HepG2 (cell line): Measurements from ENCODE around the gene ELF2. TPM values are rescaled to one million over a fixed set of nuclear protein-coding genes. Genes with fewer than 3 reads are reported as not detected.

Source experiments
- ARNT2 ChIP-seq: sonication (generic); formaldehyde crosslinking; IDR thresholded peaks from 2 replicates; pipeline ENCODE4 v1.8.0; 2022; ENCODE audit warnings: mild to moderate bottlenecking, low read depth, missing genetic modification reagents, moderate library complexity
- ATF4 ChIP-seq, 2 experiments: fragments of 450-650 bp in 1 of 2; sonication (generic) in 1 of 2; formaldehyde crosslinking; IDR thresholded peaks; 2 replicates each; pipeline versions ENCODE4 v1.5.0 to v1.8.0; 2020 to 2022; ENCODE audit warnings: mild to moderate bottlenecking in 1 of 2, missing genetic modification reagents in 1 of 2
- ETV5 ChIP-seq: IDR thresholded peaks from 2 replicates; pipeline ENCODE4 v1.6.1; 2018; ENCODE audit warnings: missing biosample characterization, missing genetic modification reagents, inconsistent platforms, borderline replicate concordance
- FOSL2 ChIP-seq: sonication (generic); formaldehyde crosslinking; IDR thresholded peaks from 2 replicates; pipeline ENCODE4 v1.4.0; 2020; ENCODE audit warnings: missing genetic modification reagents
- FOXA1 ChIP-seq, 2 experiments: fragments of 450-650 bp in 1 of 2; sonication (generic) in 1 of 2; formaldehyde crosslinking in 1 of 2; IDR thresholded peaks; 2 replicates each; pipeline versions ENCODE4 v1.4.0 to v1.6.1; 2016 to 2020; ENCODE audit warnings: missing genetic modification reagents in 1 of 2
- GPN1 ChIP-seq: sonication (generic); formaldehyde crosslinking; IDR thresholded peaks from 2 replicates; pipeline ENCODE4 v1.5.1; 2020; ENCODE audit warnings: missing genetic modification reagents, borderline replicate concordance
- MXD1 ChIP-seq: sonication (generic); formaldehyde crosslinking; IDR thresholded peaks from 2 replicates; pipeline ENCODE4 v1.4.0; 2020; ENCODE audit warnings: mild to moderate bottlenecking, missing genetic modification reagents
- NFE2 ChIP-seq: sonication (generic); formaldehyde crosslinking; IDR thresholded peaks from 2 replicates; pipeline ENCODE4 v1.4.0; 2020; ENCODE audit warnings: missing genetic modification reagents
- NFIC ChIP-seq: IDR thresholded peaks from 2 replicates; pipeline ENCODE4 v1.6.1; 2012; ENCODE audit warnings: mild to moderate bottlenecking, low read length, inconsistent platforms
- NFYB ChIP-seq: sonication (generic); formaldehyde crosslinking; IDR thresholded peaks from 2 replicates; pipeline ENCODE4 v1.4.0; 2020; ENCODE audit warnings: missing genetic modification reagents
- PAF1 ChIP-seq: IDR thresholded peaks from 2 replicates; pipeline ENCODE4 v1.6.1; 2016; ENCODE audit warnings: missing genetic modification reagents, missing compliant biosample characterization
- POLR2AphosphoS2 ChIP-seq: IDR thresholded peaks from 2 replicates; pipeline ENCODE4 v1.6.1; 2011; ENCODE audit warnings: low read depth, low read length, improper control_type of control experiment
- RFX3 ChIP-seq: IDR thresholded peaks from 2 replicates; pipeline ENCODE4 v1.6.1; 2016; ENCODE audit warnings: missing biosample characterization, missing genetic modification reagents
- SALL2 ChIP-seq: sonication (generic); formaldehyde crosslinking; IDR thresholded peaks from 2 replicates; pipeline ENCODE4 v1.8.1; 2023; ENCODE audit warnings: mild to moderate bottlenecking, missing genetic modification reagents, inconsistent platforms
- SMAD9 ChIP-seq: sonication (generic); formaldehyde crosslinking; IDR thresholded peaks from 2 replicates; pipeline ENCODE4 v1.5.1; 2020; ENCODE audit warnings: mild to moderate bottlenecking, missing genetic modification reagents
- SMARCC2 ChIP-seq: fragments of 450-650 bp; IDR thresholded peaks from 2 replicates; pipeline ENCODE4 v1.6.1; 2017; ENCODE audit warnings: antibody characterized with exemption, mild to moderate bottlenecking
- TGIF2 ChIP-seq: IDR thresholded peaks from 2 replicates; pipeline ENCODE4 v1.6.1; 2016; ENCODE audit warnings: control low read depth, missing compliant biosample characterization
- ZBTB21 ChIP-seq: sonication (generic); formaldehyde crosslinking; IDR thresholded peaks from 2 replicates; pipeline ENCODE4 v1.4.0; 2020; ENCODE audit warnings: missing genetic modification reagents
- ZFP36L2 ChIP-seq: sonication (generic); formaldehyde crosslinking; IDR thresholded peaks from 2 replicates; pipeline ENCODE4 v1.4.0; 2020; ENCODE audit warnings: missing genetic modification reagents
- ZNF260 ChIP-seq: sonication (generic); formaldehyde crosslinking; IDR thresholded peaks from 2 replicates; pipeline ENCODE4 v1.4.0; 2020; ENCODE audit warnings: missing genetic modification reagents, low read depth, mild to moderate bottlenecking, borderline replicate concordance
- ZNF326 ChIP-seq: sonication (generic); formaldehyde crosslinking; IDR thresholded peaks from 2 replicates; pipeline ENCODE4 v1.4.0; 2020; ENCODE audit warnings: missing genetic modification reagents, borderline replicate concordance
- ZNF354B ChIP-seq: sonication (generic); formaldehyde crosslinking; IDR thresholded peaks from 2 replicates; pipeline ENCODE4 v1.8.0; 2022; ENCODE audit warnings: mild to moderate bottlenecking, missing genetic modification reagents
- ZNF614 ChIP-seq: IDR thresholded peaks from 2 replicates; pipeline ENCODE4 v1.6.1; 2018; ENCODE audit warnings: missing biosample characterization, missing genetic modification reagents, inconsistent platforms, borderline replicate concordance
- ZNF710 ChIP-seq: sonication (generic); formaldehyde crosslinking; IDR thresholded peaks from 2 replicates; pipeline ENCODE4 v1.5.0; 2020; ENCODE audit warnings: mild to moderate bottlenecking, missing genetic modification reagents, borderline replicate concordance
- ZNF839 ChIP-seq: sonication (generic); formaldehyde crosslinking; IDR thresholded peaks from 2 replicates; pipeline ENCODE4 v1.4.0; 2020; ENCODE audit warnings: missing genetic modification reagents, mild to moderate bottlenecking, borderline replicate concordance
- ZSCAN22 ChIP-seq: sonication (generic); formaldehyde crosslinking; IDR thresholded peaks from 2 replicates; pipeline ENCODE4 v1.4.0; 2020; ENCODE audit warnings: mild to moderate bottlenecking, missing genetic modification reagents
- polyA plus RNA-seq, 8 experiments: library from polyadenylated mRNA; depleted of rRNA in 3 of 8; stranded (reverse) in 7 of 8; unstranded in 1 of 8; fragments of >200 nt; fragmentation: Illumina TruSeq in 4 of 8; extraction: Trizol in 4 of 8; gene quantifications; 2 replicates each; pipeline versions ENCODE4 v1.2.1 to v1.2.3, GENCODE V29; 2011 to 2016; ENCODE audit warnings: low read depth in 4 of 8, missing spikeins in 1 of 8, mixed read lengths in 1 of 8; ENCODE audit not compliant: insufficient read depth in 1 of 8
- total RNA-seq, 5 experiments: library from RNA; depleted of rRNA; stranded (reverse); fragments of >200 nt; fragmentation: Illumina TruSeq; extraction: Trizol; gene quantifications; 2 replicates each; pipeline ENCODE4 v1.2.3, GENCODE V29; 2016; ENCODE audit warnings: low read depth in 1 of 5

ELF2 gene
- total and polyA plus RNA-seq, 2 of the 13 experiments (the other 11 are each of a cell fraction or from before 2014, with no cell fraction given), result 28.6 to 35.4 TPM

- TF ChIP-seq ZNF710, result no peak
- TF ChIP-seq SMARCC2, result no peak
- no peak for TF ChIP-seq ZSCAN22 (CRISPR knock-in tag)
- peak; percentile 14 for TF ChIP-seq FOSL2
- no peak for TF ChIP-seq NFE2 (CRISPR knock-in tag)
- TF ChIP-seq NFYB (CRISPR knock-in tag), result no peak
- no peak for TF ChIP-seq PAF1 (CRISPR knock-in tag)
- TF ChIP-seq ARNT2 (CRISPR knock-in tag), result peak; percentile 98
- TF ChIP-seq SMAD9 (CRISPR knock-in tag), result 0 out of 2 replicates have a peak, but pooled peaks have one; percentile 15
- TF ChIP-seq ZNF614, result no peak; the same call in 1 of the 2 replicates
- no peak for TF ChIP-seq GPN1 (CRISPR knock-in tag)
- peak; percentile 91 for TF ChIP-seq MXD1 (CRISPR knock-in tag)
- TF ChIP-seq ZNF260, result no peak
- 0 out of 2 replicates have a peak, but pooled peaks have one; percentile 25 for TF ChIP-seq ZNF839 (CRISPR knock-in tag)
- no peak; the same call in 1 of the 2 replicates for TF ChIP-seq NFIC
- TF ChIP-seq SALL2 (CRISPR knock-in tag), result peak; percentile 93
- TF ChIP-seq FOXA1 (IDR thresholded peaks at IDR 0.05), result no peak
- TF ChIP-seq FOXA1 (CRISPR knock-in tag; IDR thresholded peaks at IDR 0.05), result no peak
- TF ChIP-seq ATF4 (CRISPR knock-in tag; IDR thresholded peaks at IDR 0.05), result peak in 1 of 2 experiments; percentile 79; a peak in 1 of 4 replicates
- no peak for TF ChIP-seq ZNF326 (CRISPR knock-in tag)
- TF ChIP-seq RFX3, result no peak
- TF ChIP-seq ETV5, result peak; percentile 12; the same call in 1 of the 2 replicates
- TF ChIP-seq POLR2AphosphoS2, result no peak
- peak; percentile 99 for TF ChIP-seq TGIF2 (CRISPR knock-in tag)
- no peak for TF ChIP-seq ZBTB21
- TF ChIP-seq ZNF354B, result no peak
- TF ChIP-seq ZFP36L2 (CRISPR knock-in tag), result no peak
Measured at GRCh38 chr4:139015269-139015947, 161.6 kb downstream of the ELF2 start, which contains the start of gene NOCT (continued).
